Hepatocyte (in vitro differentiated cells): ENCODE data around the gene CDK2AP2. TPM values are rescaled to one million over a fixed set of nuclear protein-coding genes. Genes with fewer than 3 reads are reported as not detected.

Source experiments
- DNase-seq: peaks from one replicate; pipeline ENCODE4 v3.0.0-alpha.2; 2016; ENCODE audit warnings: low spot score
- H2AFZ ChIP-seq: fragments of 200-600 bp; sonication (generic); 2 replicates; pipeline ENCODE4 v1.6.0; 2016; ENCODE audit warnings: antibody characterized with exemption, mild to moderate bottlenecking
- H3K27ac ChIP-seq: fragments of 200-600 bp; sonication (generic); 2 replicates; pipeline ENCODE4 v1.5.1; 2016; ENCODE audit warnings: mild to moderate bottlenecking
- H3K27me3 ChIP-seq: fragments of 200-600 bp; sonication (generic); 2 replicates; pipeline ENCODE4 v1.6.1; 2016
- H3K36me3 ChIP-seq: fragments of 200-600 bp; sonication (generic); replicated peaks from 2 replicates; pipeline ENCODE4 v1.5.1; 2016; ENCODE audit warnings: low read depth; ENCODE audit not compliant: insufficient read depth
- H3K4me1 ChIP-seq: fragments of 200-600 bp; sonication (generic); 2 replicates; pipeline ENCODE4 v1.5.1; 2016; ENCODE audit warnings: mild to moderate bottlenecking, moderate library complexity; ENCODE audit not compliant: insufficient read depth
- H3K4me2 ChIP-seq: fragments of 200-600 bp; sonication (generic); 2 replicates; pipeline ENCODE4 v1.6.0; 2016
- H3K4me3 ChIP-seq: fragments of 200-600 bp; sonication (generic); 2 replicates; pipeline ENCODE4 v1.5.1; 2016; ENCODE audit warnings: mild to moderate bottlenecking
- H3K79me2 ChIP-seq: fragments of 200-600 bp; sonication (generic); 2 replicates; pipeline ENCODE4 v1.6.0; 2017; ENCODE audit warnings: mild to moderate bottlenecking
- H3K9me2 ChIP-seq: fragments of 200-600 bp; sonication (generic); replicated peaks from 2 replicates; pipeline ENCODE4 v1.6.0; 2017; ENCODE audit warnings: mild to moderate bottlenecking; ENCODE audit not compliant: insufficient read depth
- H3K9me3 ChIP-seq: fragments of 200-600 bp; sonication (generic); 2 replicates; pipeline ENCODE4 v1.5.1; 2016; ENCODE audit warnings: low read depth, mild to moderate bottlenecking
- H4K20me1 ChIP-seq: fragments of 200-600 bp; sonication (generic); 2 replicates; pipeline ENCODE4 v1.6.0; 2016; ENCODE audit warnings: mild to moderate bottlenecking; ENCODE audit not compliant: insufficient read depth, poor library complexity, severe bottlenecking
- EZH2 ChIP-seq: fragments of 200-600 bp; sonication (generic); IDR thresholded peaks from 2 replicates; pipeline ENCODE4 v1.6.1; 2016; ENCODE audit warnings: antibody characterized with exemption, mild to moderate bottlenecking, borderline replicate concordance
- EZH2phosphoT487 ChIP-seq: fragments of 200-600 bp; sonication (generic); IDR thresholded peaks from one replicate; pipeline ENCODE4 v1.6.1; 2018; ENCODE audit warnings: antibody characterized with exemption, mild to moderate bottlenecking, low read depth, moderate library complexity; ENCODE audit not compliant: unreplicated experiment, severe bottlenecking
- WGBS: methylation state at CpG from one replicate; pipeline ENCODE4 v1.1.6; 2016; ENCODE audit warnings: low lambda C conversion rate; ENCODE audit errors: missing lambda C conversion rate; 5-methylcytosine and 5-hydroxymethylcytosine counted together
- polyA plus RNA-seq: library from polyadenylated mRNA; unstranded; fragments of >200 nt; fragmentation: Nextera tagmentation; extraction: Ambion mirVana; gene quantifications from 2 replicates; pipeline ENCODE4 v1.2.1, GENCODE V29; 2016
- total RNA-seq: library from RNA; depleted of rRNA; stranded (reverse); fragments of >200 nt; gene quantifications from 2 replicates; pipeline ENCODE4 v1.2.3, GENCODE V29; 2014
- TF ChIP-seq, protein P1 (sequence below): fragments of 200-600 bp; sonication (generic); IDR thresholded peaks from 2 replicates; pipeline ENCODE4 v1.5.1; 2016; ENCODE audit warnings: antibody characterized with exemption, mild to moderate bottlenecking; ENCODE audit not compliant: poor library complexity

Gene CDK2AP2
- total and polyA plus RNA-seq, 2 experiments from 2014 or later = 47.3 to 177 TPM

DNA sequence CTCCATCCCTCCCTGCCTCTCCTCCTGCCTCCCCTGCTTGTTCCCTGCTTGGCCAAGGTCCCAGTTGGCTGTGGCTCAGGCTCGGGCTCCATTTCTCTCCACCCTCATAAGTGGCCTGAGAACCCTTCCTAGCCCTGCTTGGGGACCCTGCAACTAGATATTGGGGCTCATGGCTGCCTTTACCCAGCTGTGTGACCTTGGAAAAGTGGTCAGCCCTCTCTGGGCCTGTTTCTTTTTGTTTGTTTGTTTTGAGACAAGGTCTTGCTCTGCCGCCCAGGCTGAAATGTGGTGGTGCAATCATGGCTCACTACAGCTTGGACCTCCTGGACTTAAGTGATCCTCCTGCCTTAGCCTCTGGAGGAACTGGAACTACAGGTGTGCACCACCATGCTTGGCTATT is 35.6 kb upstream of the CDK2AP2 start:
- WGBS = 74% methylated on average over 2 of the region's 2 CpGs
- H3K4me2 ChIP-seq = no peak overlapping the region
- no peaks in the 10 kb centered on the region for H3K9me2 ChIP-seq
- DNase-seq = no peak
- H3K27me3 ChIP-seq = no peaks in the 10 kb centered on the region
- no peaks in the 10 kb centered on the region for H3K4me1 ChIP-seq
- no peaks in the 10 kb centered on the region for H4K20me1 ChIP-seq
- H3K79me2 ChIP-seq = no peaks in the 10 kb centered on the region
- H3K36me3 ChIP-seq = no peaks in the 10 kb centered on the region
- TF ChIP-seq, protein P1, sequence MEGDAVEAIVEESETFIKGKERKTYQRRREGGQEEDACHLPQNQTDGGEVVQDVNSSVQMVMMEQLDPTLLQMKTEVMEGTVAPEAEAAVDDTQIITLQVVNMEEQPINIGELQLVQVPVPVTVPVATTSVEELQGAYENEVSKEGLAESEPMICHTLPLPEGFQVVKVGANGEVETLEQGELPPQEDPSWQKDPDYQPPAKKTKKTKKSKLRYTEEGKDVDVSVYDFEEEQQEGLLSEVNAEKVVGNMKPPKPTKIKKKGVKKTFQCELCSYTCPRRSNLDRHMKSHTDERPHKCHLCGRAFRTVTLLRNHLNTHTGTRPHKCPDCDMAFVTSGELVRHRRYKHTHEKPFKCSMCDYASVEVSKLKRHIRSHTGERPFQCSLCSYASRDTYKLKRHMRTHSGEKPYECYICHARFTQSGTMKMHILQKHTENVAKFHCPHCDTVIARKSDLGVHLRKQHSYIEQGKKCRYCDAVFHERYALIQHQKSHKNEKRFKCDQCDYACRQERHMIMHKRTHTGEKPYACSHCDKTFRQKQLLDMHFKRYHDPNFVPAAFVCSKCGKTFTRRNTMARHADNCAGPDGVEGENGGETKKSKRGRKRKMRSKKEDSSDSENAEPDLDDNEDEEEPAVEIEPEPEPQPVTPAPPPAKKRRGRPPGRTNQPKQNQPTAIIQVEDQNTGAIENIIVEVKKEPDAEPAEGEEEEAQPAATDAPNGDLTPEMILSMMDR = no peak
- no peak for TF ChIP-seq EZH2
- no peak for TF ChIP-seq EZH2phosphoT487
- no peak overlapping the region for H2AFZ ChIP-seq
- no peaks in the 10 kb centered on the region for H3K9me3 ChIP-seq
- H3K27ac ChIP-seq = no peak overlapping the region
- H3K4me3 ChIP-seq = no peak overlapping the region

DNA sequence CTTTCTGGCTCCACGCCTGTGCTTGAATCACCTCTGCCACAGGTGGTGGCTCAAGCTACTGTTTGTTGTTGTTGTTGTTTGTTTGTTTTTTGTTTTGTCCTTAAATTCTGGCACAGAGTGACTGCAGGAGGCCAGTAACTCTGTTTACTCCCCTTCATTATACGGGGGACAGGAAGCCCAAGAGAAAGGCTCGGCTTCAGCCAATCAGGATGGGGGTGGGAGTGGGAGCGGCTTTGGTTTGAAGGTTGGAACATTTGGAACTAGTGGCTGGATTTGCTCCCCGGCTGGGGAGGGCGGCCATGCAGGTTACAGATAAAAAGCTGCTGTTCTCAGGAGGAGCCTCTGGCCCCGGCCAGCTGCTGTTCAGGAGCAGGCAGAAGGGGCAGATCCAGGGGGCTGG is 35.0 kb upstream of the CDK2AP2 start:
- H4K20me1 ChIP-seq = no peaks in the 10 kb centered on the region
- no peak overlapping the region for H2AFZ ChIP-seq
- H3K36me3 ChIP-seq = no peaks in the 10 kb centered on the region
- H3K4me2 ChIP-seq = no peak overlapping the region
- 64% methylated on average over 7 of the region's 7 CpGs for WGBS
- H3K27ac ChIP-seq = no peak overlapping the region
- TF ChIP-seq EZH2 (no peak), EZH2phosphoT487 (no peak)
- TF ChIP-seq, protein P1 = no peak
- H3K9me2 ChIP-seq = no peaks in the 10 kb centered on the region
- H3K27me3 ChIP-seq = no peaks in the 10 kb centered on the region
- H3K4me1 ChIP-seq = no peaks in the 10 kb centered on the region
- no peaks in the 10 kb centered on the region for H3K9me3 ChIP-seq
- no peak overlapping the region for H3K4me3 ChIP-seq
- H3K79me2 ChIP-seq = no peaks in the 10 kb centered on the region
- no peak for DNase-seq

DNA sequence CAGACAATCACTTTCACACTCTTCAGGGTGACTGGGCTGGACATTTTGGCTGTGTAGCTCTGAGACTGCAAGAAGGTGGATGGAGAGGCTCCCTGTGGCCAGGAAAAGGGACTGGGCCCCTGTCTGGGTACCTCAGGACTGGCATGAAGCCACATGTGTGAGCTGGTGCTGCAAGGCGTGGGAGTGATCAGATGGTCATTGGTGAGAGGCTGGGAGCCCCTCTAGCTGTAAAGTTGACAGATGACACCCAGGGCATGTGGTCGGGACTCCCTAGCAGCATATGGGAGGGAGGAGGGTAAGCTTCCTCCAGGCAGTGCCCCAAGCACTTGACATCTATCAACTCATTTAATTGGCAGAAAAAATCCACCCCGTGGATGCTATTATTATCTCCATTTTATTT is 34.2 kb upstream of the CDK2AP2 start:
- Histone ChIP-seq H3K4me1 (no peaks in the 10 kb centered on the region), H2AFZ (no peak overlapping the region), H3K27ac (no peak overlapping the region), H4K20me1 (no peaks in the 10 kb centered on the region), H3K79me2 (no peaks in the 10 kb centered on the region), H3K9me3 (no peaks in the 10 kb centered on the region), H3K36me3 (no peaks in the 10 kb centered on the region), H3K4me3 (no peak overlapping the region), H3K4me2 (no peak overlapping the region), H3K27me3 (no peaks in the 10 kb centered on the region), H3K9me2 (no peaks in the 10 kb centered on the region)
- WGBS = 65% methylated on average over 3 of the region's 3 CpGs
- DNase-seq = no peak
- no peak for TF ChIP-seq EZH2
- TF ChIP-seq, protein P1 = no peak

DNA sequence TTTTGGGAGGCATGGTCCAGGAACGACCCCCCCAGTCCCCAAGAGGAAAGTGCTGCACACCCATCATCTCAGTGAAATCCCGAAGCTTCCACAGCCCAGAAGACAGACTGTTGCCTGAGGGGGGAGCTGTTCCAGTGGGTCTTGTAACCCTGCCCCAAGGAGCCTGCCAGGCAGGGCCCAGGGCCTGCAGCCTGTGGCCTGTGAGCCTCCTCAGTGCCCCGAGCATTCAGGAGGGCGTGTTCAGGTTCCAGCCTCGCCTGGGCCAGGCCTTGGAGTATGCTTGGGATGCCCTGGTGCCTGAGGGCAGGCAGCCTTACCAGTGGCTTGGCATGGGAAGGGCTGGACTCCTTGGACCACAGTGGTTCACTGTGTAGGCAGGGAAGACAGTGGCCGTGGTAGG is 33.2 kb upstream of the CDK2AP2 start:
- Histone ChIP-seq H3K36me3 (no peaks in the 10 kb centered on the region), H3K27ac (no peak overlapping the region), H3K79me2 (no peaks in the 10 kb centered on the region), H3K4me3 (no peak overlapping the region), H3K9me3 (no peaks in the 10 kb centered on the region), H3K27me3 (no peaks in the 10 kb centered on the region), H4K20me1 (no peaks in the 10 kb centered on the region), H3K4me2 (no peak overlapping the region), H3K9me2 (no peaks in the 10 kb centered on the region), H3K4me1 (no peaks in the 10 kb centered on the region), H2AFZ (no peak overlapping the region)
- no peak for DNase-seq
- TF ChIP-seq EZH2phosphoT487 = no peak
- TF ChIP-seq, protein P1 = no peak
- TF ChIP-seq EZH2 = no peak
- 93% methylated on average over 6 of the region's 6 CpGs for WGBS
